HT1080 (cell line): ENCODE results near the gene LRRN1. TPM values are rescaled to one million over a fixed set of nuclear protein-coding genes. Genes with fewer than 3 reads are reported as not detected.

ENCODE experiments used
- DNase-seq: peaks from one replicate; pipeline ENCODE4 v3.0.0-alpha.2; 2015; ENCODE audit warnings: low read depth
- polyA plus RNA-seq, 2 experiments: library from polyadenylated mRNA; depleted of rRNA; stranded (reverse); fragments of >200 nt; gene quantifications; 2 replicates each; pipeline ENCODE4 v1.2.3, GENCODE V29; 2015
- total RNA-seq: library from RNA; depleted of rRNA; stranded (reverse); fragments of >200 nt; shearing (Covaris generic); gene quantifications from 2 replicates; pipeline ENCODE4 v1.2.3, GENCODE V29; 2014; rRNA removed

The LRRN1 gene
- 0.16 TPM in 1 of 2 replicates, not detected in the other for total RNA-seq
- polyA plus RNA-seq (2015; cell fraction: cytosol; rRNA removed) = 0.09 and 0.15 TPM in 2 replicates
- 0.17 and 0.39 TPM in 2 replicates for polyA plus RNA-seq (2015; cell fraction: nucleus; rRNA removed)

DNA sequence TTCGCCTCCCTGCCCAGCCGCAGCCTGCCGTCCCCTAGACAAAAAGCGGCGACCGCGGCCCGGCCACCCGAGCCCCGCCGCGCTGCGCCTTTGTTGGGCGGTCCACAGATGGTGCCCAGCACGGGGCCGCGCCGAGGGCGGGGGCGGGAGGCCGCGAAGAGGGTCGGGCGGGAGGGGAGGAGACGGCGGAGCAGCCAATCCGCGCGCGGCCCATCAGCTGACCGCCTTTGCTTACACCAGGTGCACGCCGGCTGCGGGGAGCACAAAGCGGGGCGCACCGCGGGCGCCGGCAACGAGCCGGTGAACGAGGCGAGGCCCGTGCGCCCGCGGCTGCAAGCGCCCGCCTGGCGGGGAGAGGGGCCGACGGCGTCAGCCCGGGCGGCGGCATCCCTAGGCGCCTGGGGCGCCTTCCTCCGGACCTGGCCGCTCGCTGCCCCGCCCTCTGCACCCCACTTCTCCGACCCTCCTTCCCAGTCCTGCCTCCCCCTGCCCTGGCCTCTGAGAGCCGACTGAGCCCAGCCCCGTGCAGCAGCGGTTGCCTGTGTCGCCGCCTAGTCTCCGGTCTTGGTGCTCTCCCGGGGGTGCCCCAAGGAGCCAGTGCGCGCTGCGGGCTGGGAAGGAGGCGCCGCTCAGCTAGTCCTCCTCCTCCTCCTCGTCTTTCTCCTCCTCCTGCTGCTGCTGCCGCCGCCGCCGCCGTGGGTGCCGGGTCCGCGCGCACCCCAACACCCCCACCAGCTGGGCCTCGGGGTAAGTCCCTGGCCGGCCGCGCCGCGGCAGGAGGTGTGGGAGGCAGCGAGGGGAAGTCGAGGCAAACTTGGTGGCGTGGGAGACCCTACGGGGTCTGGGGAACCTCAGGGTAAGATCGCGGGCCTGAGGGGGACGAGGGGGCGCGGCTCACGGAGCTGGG lies at the start of gene LRRN1:
LRRN1 (plus strand) TSS at position 259 of the 907 bp plus-strand sequence. CDS start 45,211 bp downstream, outside the sequence.
- DNase-seq = peak; percentile 3

DNA sequence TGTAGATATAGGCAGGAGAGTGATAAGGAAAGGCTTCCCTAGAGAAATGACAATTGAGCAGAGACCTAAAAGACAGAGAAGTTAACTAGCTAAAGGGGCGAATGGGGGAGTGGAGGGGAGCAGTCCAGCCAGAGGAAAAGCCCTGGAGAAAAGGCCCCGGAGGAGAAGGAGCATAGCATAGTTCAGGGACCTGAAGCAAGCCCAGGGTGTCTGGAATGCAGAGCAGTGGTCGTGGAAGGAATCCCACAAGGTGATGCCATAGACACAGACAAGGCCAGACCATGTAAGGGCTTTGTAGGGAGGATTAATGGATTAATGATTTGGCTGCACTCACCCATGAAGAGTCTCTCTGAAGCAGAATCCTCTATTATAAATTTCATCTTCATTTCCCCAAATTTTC lies 45.8 kb upstream of the LRRN1 start:
- DNase-seq = no peak

DNA sequence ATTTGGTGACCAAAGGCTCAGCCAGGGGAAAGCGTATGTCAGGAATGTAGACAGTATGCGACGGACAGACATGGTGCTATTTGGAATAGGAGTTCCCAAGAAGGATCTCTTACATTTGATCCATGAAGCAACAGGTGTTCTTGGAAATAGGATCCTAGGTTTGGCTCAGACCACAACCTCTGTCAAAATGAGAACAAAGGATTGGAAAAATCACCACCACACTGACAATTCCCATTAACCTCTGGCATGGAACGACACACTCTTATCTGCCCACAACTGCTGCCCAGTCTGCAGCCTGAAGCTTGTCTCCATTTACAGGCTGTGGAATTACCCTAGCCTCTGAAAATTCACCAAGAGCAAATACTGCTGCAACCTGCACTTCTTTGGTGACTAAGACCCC lies 33.6 kb upstream of the LRRN1 start:
- DNase-seq = no peak

DNA sequence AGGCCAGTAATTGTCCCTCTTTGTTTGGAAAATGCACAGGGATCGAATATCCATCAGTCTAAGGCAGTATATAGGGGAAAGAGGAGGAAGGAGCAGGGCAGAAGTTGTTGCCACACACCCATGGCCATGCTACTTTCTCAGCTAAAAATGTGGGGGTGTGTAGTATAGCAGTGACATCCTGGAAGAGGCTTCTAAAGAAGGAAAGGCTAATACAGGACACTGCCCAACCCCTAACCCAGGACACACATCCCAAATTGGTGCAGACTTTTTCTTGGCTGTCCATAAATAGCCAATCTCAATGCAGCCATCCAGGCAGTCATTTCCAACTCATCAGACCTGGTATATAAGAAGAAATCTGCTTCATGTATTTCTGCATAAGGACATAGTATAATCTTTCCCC lies 33.1 kb upstream of the LRRN1 start:
- DNase-seq = no peak

DNA sequence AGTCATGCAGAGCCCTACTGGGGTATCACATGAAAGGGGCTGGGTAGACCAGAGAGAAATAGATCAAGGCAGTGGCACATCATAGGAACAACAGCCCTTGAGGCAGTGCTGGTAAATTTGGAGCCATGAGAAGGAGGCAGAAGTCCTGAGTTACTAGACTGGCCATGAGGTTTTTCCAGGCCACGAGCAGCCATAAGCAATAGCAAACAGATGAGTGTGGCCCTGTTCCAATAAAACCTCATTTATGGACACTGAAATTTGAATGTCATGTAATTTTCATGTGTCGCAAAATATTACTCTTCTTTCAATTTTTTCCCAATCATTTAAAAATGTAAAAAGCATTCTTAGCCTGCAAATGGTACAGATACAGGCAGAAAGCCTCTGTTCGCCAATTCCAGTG lies 28.1 kb upstream of the LRRN1 start:
- no peak for DNase-seq

DNA sequence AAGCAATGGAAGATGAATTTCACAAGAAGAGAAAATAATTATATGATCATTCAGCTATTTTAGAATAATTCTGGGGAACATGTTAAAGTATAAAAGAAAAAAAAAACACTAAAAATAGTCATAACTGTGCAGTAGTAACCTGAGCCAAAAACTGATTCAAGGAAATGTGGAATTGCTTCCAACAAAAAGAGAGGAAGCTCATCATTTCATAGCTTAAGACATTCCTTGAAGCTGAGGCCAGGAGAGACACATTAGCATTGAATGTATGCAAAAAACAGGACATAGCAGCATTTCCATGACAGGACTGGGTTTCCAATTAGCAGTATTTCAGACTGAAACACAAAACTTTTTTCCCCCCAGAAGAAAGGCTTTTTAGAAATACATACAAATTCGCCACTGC lies 27.7 kb upstream of the LRRN1 start:
- no peak for DNase-seq

DNA sequence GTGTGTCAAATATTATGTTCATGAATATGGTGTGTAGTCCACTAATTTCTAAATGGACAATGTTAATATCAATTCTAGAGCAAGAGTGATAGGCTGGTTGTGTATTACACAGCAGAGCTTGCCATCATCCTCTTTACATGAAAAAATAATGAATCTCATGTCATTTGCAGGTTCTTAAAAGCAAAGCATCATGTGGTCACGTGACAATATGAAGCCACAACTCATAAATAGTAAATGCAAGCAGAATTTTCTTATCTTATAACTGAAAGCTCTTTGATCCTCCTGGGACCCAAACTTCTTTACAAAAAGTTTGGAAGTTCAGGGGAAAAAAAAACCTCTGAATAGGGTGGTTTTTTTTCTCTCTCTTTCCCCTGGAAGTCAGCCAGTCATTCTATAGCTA lies 26.9 kb upstream of the LRRN1 start:
- no peak for DNase-seq

DNA sequence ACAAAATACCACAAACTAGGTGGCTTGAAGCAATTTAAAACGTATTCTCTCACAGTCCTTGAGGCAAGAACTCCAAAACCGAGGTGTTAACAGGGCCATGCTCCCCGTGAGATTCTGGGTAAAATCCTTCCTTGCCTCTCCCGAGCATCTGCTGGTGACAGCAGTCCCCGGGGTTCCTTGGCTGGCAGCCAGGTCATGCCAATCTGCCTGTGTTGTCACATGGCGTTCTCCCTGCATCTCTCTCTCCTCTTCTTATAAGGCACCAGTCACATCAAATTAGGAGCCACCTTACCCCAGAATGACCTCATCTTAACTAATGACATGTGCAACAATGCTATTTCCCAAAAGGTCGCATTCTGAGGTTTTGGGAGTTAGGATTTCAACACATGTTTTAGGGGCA lies 26.3 kb upstream of the LRRN1 start:
- no peak for DNase-seq

DNA sequence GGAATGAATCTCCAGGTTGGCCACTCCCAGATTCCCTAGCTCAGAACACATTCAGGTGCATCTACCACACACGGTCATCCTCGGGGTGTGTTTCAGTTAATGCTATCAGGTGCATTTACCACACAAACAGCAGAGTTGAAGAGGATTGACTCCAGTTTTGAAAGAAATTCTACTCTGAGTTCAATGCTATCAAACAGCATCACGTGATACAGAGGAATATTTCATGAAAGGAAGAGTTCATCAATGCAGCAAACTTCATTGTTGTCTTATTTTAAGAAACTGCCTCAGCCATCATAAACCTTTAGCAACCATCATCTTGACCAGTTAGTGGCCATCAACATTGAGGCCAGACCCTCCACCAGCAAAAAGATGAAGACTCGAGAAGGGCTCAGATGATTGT lies 22.6 kb upstream of the LRRN1 start:
- no peak for DNase-seq

DNA sequence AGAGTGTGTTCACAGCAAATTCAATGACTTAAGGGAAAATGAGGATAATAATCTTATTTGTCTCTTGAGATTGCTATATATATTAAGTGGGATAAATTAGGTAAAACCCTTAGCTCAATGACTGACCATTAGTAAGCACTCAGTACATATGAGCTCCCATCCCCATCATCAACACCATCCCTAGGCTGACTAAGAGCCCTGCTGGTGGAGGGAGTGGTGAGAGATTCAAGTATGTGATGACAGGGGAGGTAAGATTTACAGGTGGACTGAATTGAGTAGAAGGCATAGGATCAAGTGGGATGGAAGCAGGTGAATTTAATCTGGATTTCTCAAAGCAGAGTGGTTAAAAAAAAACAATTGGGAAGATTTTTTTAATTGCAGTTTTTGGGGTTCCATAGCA lies 21.0 kb upstream of the LRRN1 start:
- DNase-seq = no peak

DNA sequence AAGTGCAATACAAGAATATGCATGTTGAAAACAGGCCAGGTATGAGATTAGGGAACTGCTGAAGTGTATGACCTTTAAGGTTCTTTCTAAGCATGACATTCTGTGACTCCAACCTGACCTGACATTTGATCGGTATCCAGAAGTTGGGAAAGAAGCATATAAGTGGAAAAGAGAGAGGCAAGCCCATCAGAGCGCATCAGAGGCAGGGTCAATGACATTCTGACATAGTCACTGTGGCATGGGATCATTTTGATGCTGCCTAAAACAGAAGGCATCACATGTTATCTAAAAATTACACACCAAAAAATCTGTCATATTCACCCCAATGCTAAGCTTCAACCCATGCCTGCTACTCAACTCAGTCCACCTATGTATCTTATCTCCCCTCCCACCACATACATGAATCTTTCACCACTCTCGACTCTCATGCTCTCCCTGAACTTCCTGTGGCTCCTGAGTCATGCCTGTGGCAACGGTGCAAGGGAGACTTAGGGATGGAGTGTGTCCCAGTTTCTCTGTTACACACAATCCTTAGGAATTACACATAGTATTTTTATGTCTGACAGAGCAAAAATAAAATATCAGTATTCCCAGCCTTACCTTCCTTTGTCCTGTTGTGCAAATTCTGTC lies 20.5 kb upstream of the LRRN1 start:
- peak; percentile 30 for DNase-seq

DNA sequence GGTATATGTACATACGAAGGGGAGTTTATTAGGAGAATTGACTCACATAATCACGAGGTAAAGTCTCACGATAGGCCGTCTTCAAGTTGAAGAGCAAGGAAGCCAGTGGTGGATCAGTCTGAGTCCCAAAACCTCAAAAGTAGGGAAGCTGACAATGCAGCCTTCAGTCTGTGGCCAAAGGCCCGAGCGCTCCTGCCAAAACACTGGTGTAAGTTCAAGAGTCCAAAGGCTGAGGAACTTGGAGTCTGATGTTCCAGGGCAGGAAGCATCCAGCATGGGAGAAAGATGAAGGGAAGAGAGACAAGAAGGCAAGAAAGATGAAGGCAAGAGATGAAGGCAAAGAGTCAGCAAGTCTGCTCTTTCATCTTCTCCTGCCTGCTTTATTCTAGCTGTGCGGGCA lies 16.8 kb upstream of the LRRN1 start:
- no peak for DNase-seq

DNA sequence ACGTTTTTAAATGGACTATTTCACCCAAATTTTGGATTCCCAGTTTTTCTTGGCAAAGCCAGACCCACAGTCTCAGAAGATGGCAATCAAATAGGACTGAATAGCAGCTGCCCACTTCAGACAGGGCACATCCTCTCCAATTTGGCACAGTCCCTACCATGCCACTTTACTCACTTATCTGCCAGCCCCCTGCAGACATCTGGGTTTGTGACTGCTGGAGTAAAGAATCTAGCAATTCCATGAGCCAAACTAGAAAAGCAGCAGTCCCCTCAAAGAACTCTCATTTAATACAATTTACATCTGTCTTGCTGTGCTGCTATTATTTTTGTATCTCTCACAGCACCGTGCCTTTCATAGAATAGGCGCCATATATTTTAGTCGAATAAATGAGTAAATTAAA lies 16.0 kb upstream of the LRRN1 start:
- no peak for DNase-seq

DNA sequence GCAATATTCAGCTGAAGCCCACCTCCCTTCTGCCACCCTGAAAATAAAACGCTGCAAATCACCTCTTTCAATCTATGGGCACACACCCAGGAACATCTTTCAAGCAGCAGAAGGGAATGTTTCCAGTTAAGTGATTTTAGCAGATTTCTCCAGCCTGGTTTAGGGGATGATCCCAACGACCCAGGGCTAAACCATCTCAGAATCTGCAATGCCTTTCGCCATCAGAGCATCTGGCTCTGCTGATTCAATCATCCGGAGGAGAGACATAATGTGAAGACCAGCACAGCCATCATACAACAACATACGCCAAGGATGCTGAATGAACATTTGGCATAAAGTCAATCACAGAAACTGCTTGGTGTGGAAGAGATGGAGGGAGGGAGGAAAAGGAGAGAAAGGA lies 15.5 kb upstream of the LRRN1 start:
- DNase-seq = no peak

DNA sequence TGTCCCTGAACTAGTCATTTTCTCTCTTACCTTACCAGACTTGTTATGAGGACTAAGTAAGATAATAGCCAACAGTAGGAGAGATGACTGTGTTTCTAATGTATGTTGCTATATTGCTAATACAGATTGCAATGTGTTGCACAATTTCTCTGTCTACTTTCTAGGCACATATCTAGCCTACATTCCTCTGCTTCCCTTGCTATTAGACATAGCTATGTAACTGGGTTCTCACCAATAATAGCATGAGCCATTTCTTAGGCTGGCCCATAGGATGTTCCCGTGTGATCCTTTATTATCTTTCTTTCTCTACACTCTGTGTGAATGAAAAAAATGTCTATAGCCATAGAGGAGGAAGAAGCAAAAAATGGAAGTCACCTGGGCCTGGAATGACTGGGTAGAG lies 6.8 kb upstream of the LRRN1 start:
- no peak for DNase-seq

DNA sequence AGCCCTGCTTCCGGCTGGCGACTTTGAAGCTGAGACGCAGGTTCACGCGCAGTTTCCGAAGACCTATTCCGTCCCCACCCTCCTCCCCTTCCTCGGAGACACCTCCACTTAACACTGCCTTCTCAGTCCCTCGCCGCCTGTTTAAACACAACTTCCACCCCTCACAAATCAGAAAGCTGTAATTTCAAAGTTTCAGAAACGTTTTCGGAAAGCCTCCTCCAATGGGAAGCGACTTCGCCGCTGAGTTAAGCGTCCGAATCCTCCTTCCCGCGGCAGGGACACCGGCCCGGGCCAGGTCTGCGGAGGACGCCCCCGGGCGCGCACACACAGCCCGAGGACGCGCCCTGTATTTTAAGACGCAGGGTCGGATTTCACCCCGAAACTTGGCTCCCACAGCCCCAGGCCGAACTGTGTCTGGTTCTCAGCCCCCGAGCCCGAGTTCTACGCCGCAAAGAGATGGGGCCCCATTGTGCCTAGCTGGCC lies 559 bp upstream of the LRRN1 start:
- no peak for DNase-seq

DNA sequence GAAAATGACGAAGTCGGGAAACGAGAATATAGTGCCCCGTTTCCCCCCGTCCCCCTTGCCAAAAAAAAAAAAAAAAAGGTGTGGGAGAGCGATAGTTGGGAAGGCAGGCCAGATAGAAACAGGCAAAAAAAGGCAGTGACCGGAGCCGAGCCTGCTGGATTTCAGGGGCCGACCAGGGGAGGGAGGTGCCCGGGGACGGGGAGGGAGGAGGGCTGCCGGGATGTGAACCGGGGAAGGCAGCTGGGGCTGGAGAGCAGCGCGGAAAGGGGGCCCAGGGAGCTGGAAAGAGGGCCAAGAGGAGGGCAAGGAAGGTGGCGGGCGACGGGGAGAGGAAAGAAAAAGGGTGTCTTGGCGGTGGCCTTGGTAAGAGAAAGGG lies 837 bp downstream of the LRRN1 start:
- no peak for DNase-seq

DNA sequence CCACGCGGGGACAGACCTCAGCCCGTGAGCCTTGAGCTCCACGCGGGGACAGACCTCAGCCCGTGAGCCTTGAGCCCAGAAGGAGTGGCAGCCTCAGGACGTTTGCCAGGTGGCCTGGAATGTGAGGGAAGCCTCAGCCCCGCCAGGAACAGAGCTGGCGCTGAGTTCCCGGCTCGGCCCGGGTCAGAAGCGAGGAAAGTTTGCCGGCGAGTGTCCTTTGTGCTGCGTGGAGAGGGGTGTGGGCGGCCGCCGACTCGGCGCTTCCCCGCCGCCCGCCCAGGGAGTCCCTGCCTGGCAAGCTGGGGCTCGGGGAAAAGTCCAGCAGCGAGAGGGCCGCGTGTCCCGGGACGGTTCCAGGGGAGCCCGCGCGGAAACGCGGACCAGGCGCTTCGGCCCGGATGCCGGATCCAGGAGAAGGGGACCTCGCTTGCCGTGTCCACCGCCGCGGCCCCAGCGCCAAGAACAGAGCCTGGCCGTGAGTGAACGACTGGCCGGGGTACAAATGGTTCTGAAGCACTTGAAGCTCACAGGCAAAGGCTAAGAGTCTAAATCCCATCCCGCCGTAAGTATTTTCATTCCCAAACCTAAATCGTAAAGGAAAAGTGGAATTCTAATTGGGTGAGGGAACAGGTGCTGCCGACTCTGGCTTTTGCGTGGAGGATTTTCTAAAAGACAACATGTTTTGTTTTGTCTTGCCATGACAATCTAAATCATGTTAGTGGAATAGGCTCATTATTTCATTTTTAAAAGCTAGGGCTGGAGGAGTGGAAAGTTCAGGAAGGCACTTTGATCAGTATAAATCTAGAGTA lies 1.7 kb downstream of the LRRN1 start:
- DNase-seq = no peak

DNA sequence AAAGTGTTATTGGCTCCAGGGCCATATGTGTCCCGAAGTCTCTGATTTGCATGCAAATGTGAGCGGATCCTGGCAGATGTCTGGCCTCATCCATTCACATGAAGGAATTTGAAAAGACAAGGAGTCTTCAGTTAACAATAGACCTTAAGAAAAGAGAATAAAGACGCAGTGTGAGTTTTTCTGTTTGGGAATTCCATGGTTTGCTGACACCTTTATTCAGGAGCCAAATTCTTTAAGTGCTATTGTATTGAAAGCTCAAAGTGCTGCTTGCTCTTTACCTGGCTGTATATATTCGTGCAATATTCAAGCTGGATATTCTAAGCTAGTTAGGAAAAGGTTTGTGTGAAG lies 2.2 kb downstream of the LRRN1 start:
- DNase-seq = no peak

DNA sequence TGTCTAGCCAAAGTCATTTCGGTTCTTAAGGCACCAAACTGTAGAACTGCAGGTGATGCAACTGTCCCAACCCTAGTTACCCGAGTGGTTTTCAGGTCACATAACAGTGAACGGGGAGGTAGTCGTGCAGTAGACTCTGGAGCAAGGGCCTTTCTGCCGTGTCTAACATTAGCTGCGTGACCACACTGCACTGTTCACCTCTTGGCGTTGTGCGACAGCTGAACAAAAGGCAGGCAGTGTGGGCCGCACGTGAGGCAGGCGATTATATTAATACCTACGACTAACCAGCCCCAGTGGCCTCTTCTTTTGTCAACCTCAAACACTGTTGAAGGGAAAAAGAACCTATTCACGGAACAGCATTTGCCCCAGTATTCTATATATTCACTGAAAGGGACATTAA lies 2.8 kb downstream of the LRRN1 start:
- no peak for DNase-seq

DNA sequence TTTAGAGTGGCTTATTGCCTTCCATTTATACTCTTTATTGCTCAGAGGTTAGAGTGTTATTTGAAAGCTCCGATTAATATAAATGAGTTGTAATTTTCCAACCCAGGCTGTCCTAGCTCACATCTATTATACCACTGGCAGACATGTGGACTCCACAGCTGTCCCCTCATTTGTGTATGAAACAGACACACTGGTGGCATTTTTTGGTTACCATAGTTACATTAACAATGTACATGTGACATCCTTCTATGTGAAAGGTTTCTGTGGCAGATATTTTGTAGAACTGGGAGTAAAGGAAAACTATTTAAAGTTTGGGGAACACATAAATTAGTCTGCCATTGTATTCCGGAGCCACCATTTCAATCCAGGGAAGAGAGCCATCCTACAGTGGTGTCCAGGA lies 5.3 kb downstream of the LRRN1 start:
- DNase-seq = no peak

DNA sequence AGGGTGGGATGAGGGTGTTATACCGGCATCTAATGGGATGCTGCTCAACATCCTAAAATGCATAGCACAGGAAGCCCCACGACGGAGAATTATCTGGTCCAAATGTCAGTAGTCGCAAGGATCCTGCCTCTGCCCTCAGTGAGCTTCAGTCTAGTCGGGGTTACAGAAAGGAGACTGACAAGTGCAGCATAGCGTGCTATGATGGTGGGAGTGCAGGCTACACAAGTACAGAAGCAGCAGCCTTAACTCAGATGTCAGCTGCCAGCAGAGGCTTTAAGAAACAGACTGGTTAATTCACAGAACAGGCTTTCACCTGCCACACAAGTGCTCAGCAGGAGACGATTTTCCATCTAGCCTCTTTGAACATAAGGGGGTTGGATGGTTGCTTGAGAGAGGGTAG lies 6.9 kb downstream of the LRRN1 start:
- no peak for DNase-seq
